ENCODE measurements around the gene ULK4.
"Not testable (repeated sequence)": the region's sequence is repeated elsewhere in the genome, so short reads cannot be mapped to it uniquely, and the experiment has no call there.

Gene ULK4

DNA sequence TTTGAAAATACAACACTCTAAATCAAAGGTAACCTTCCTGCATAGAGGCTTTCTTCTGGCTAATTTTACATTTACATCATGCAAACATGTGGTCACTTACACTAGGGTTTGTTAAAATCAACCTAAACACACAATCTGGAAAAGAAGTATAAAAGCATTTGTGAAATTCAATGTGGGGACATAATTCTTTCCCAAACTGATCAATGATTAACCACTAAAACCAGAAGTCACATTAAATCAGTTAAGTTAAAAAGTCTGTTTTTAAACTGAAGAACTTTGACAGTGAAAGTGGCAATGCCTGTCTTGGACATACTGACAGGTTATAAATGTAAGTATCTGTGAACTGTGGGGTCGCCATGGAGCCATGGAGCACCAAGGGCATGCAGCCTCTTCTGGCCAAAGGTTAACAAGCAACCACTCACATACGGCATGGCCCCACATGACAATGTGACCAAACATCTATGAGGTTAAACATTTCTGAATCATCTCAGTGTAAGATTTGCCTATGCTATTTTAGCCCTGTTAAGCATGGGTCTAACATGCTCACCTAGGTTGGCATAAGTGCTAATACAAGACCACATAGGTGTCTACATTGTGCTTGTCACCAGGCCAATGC, 484.4 kb downstream of the ULK4 start:
- DNase-seq: no peak

DNA sequence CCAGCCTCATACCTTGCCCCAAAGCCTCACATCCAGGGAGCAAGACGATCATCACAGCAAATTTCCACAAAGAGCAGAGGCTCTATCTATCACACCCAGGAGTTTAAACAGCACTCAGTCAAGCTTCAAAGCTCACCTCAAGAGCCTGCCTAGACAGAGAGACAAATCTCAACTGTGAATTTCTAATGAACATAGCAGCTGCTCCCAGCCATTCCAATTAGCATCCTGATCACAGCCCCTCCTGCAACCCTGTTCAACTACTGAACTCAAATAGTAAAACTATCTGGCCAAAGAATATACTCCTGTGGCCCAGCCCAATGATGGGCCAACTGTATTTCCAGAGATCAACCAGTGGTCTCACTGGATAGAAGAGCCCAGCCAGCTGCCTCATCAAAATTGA, 492.8 kb downstream of the ULK4 start:
- no peak for DNase-seq

DNA sequence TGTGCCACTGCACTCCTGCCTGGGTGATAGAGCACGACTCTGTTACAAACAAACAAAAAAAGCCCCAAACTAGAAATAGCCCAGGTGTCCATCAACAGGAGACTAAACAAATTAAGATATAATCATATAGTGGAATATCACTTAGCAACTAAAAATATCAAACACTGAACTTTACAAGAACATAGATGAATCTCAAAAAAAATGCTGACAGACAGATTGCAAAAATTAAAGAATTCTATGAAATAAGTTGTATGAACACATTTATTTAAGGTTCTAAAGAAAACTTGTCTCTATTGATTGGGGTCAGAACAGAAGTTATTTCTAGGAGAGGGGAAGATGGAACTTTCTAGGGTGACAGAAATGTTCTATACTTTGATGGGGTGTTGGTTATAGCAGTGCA, 494.4 kb downstream of the ULK4 start:
- no peak for DNase-seq

DNA sequence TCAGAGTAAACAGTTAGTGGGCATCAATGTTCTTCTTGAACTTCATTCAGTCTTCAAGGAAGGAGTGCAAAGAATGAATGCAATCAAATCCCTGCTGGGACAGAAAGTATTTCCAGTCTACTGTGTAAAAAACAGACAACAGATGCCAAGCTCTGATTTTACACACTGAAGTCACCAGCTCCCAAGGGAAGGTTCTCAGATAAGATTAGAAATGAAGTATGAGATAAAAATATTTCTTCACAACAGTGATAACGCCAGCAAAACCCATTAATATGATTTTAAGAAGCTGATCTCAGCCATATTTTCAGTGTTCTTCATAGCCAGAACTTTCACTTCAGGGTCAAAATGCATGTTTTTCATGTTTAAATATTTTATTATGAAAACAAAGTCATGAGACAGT, 497.0 kb downstream of the ULK4 start:
- no peak for DNase-seq

DNA sequence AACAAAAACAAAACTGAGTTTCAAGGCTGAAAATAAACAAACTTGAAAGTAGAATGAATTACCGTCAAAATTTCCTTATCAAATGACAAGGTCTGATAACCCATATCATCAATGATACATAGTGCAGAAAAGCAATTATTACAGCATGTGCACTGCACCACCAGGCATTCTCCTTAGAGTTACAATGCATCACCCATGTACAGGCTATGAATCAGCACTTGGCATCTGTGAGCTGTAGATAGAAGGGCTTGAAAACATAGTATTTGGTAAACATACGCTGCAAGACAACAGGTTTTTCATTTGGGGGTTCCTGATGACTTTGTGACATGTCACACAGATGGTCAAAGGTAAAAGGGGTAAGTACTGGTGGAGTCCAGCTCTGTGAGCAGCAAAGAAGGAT, 497.5 kb downstream of the ULK4 start:
- DNase-seq: no peak

DNA sequence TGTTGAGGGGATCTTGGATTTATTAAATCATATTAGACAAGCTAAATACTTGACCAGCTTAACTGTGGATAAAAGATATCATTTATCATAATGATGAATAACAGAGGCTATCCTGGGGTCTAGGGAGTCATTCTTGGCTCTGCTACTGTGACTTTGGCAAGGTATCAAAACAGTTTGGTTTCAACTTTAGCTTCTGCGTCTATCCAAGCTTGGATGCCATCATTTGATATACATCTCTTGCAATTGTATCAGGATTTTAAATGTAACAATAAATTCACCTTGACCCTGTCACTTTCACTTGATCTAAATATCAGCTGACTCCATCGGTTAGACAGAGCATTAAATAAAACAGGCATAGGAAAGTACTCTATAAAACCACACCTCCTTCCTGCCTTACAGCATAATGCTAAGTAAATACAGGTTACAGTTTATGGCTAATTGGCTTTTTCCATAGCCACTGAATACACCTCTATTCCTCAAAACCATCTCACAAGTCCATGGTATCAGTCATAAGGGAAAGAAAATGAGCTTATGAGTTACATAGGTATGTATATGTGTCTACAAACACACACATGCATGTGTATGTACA, 499.7 kb downstream of the ULK4 start:
- DNase-seq: no peak

DNA sequence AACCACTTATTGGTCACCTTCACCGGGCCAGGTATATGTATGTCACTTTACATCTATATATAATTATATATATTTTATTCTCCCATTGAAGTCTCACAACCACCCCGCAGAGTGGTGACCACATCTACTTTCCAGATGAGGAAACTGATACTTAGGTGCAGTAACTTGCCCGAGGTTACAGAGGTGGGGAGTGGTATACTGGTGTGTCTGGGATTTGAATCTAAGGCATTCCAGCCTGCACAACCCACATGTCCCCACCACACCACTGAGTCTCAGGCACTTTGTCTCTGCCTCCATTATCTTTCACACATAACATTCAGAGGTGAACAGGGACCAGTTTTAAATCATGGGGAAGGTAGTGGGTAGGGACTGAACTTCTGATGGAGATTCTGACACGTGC, 501.2 kb downstream of the ULK4 start:
- no peak for DNase-seq

DNA sequence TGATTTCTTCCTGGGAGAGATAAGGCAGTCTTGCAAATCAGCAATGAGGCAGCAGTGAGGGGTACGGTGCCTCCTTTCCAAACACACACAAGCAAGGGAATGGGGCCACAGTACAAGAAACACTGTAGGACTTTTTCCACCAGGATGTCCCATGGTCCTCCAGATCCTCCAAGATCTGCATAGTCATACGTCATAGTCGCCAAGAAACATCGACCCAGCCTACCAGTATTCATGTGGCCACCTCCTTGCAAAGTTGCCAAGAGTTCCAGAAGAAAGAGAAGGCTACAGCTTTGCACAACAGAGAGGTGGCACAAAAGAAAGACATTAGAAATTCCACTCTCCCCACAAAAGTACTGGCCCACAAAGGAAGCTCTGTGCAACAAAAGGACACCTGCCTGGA, 504.7 kb downstream of the ULK4 start:
- DNase-seq: no peak

DNA sequence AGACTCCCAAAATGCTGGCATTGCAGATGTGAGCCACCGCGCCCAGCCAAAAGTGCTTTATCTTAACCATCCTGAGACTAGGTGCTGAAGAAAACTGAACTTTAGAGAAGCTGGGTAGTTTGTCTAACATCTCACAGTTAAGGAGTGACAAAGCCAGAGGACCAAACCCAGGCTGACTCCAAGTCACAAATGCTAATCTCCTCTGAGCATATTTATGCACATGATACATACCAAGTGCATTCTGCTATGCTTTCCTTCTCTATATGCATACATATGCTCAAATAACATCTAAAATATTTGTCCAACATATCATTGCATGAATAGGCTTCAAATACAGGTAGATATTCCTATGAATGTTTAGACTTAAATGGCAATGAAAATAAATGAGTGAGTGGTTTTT, 505.7 kb downstream of the ULK4 start:
- no peak for DNase-seq

DNA sequence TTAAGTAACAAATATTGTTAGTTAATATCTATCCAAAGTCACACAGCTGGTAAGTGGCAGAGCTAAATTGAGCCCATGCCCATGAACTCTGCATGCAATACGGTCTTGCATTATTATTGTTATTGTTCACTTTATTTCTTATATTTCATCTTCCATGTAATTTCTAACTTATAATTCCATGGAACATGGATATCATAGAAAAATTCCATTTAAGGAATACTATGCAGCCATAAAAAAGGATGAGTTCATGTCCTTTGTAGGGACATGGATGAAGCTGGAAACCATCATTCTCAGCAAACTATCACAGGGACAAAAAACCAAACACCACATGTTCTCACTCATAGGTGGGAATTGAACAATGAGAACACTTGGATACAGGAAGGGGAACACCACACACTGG, 508.3 kb downstream of the ULK4 start:
- not testable (repeated sequence) for DNase-seq

DNA sequence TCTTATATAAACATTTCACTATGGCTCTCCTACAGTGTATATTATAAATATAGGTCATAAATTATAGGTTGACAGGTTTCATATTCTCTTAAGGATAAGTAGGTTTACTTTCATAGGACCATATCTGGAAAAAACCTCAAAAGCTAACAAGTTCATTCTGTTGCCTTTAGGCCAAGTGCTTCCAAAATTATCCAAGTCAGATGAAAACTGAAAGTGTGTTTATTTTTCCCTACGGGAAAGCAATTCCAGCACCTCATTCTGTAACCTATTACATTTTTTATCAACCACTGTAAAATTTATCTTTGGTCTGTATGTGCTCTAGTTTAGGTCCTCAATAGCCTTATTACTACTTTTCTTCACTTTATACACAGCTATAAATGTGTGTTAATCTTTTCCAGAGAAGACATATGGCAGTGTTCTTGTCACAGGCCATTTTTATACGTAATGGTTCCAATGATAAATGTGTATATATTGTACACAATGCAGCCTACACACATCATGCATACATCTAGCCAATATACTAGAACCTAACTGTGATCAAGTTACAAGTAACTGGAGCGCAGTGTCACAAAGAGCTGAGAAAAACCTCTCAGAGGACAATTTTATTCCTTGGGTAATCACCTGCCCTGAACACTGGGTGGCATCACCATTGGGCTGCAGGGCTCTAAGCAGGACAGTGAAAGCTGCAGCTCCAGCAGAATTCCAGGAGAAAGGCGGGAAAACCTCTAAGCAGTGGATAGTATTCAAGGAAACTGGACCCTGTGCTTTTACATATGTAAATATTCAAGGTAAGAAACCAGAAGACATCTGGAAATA, 511.3 kb downstream of the ULK4 start:
- DNase-seq: no peak

DNA sequence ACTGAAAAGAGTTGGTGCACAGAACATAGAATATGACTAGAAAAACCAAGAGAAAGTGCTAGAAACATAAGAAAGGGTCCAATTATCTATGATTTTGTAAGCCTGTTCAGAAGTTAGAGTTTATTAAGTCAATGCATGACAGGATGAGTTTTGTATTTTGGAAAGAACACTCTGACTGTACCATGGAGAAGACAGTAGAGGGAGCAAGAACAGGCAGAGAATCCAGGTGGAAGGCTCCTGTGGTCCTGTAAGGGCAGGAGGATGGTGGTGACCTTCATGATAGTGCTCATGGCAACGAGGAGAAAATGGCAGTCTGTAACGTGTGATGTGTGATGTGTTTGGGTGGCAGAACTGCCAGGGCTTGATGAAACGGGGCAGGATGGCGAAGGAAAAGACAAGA, 513.5 kb downstream of the ULK4 start:
- no peak for DNase-seq

DNA sequence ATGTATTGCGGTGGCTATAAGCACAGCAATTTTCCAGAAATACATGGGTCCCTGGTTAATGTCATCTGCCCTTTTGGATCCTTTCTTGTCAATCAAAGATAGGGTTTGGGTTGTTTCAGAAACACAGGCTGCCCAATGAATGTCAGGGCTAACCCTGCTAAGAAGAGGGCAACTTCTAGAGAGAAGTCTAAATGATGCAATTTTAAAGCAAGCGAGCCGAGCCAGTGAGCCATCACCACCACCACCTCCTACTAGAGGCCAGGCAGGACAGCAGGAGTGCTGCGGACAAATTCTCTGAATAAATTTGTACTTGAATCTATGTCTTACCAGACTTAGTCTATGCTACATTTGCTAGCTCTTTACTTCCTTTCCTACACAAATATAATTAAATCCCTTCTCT, 514.2 kb downstream of the ULK4 start:
- no peak for DNase-seq

DNA sequence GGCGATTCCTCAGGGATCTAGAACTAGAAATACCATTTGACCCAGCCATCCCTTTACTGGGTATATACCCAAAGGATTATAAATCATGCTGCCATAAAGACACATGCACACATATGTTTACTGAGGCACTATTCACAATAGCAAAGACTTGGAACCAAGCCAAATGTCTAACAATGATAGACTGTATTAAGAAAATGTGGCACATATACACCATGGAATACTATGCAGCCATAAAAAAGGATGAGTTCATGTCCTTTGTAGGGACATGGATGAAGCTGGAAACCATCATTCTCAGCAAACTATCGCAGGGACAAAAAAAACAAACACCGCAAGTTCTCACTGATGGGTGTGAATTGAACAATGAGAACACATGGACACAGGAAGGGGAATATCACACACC, 515.6 kb downstream of the ULK4 start:
- not testable (repeated sequence) for DNase-seq

DNA sequence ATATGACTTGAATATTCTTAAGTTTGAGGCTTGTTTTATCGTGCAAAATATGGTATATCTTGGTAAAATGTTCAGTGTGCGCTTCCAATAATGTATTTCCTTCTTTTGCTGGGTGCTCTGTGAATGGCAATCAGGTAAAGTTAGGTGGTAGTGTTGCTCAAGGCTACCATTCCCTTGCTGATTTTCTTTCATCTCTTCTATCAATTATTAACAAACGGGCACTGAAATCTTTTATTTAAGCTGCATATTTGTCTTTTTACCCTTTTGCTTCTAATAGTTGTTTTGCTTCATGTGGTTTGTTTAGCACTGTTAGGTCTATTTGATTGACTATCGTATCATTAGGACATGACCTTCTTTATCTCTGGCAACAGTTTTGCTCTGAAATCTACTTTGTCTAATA, 520.3 kb downstream of the ULK4 start:
- no peak for DNase-seq

DNA sequence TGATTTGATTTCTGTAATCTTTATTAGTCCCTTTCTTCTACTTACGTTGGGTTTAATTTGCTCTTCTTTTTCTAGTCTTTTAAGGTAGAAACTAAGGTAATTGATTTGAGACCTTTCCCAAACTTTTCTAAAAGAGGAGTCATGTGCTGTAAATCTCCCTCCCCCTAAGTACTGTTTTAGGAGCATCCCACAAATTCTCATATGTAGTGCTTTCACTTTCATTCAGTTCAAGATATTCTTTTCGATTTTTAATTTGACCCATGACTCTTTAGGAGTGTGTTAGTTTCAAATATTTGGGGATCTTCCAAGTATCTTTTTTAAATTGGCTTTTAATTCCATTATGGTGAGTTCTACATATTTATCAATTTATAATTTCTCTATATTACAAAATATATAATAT, 520.8 kb downstream of the ULK4 start:
- DNase-seq: no peak

DNA sequence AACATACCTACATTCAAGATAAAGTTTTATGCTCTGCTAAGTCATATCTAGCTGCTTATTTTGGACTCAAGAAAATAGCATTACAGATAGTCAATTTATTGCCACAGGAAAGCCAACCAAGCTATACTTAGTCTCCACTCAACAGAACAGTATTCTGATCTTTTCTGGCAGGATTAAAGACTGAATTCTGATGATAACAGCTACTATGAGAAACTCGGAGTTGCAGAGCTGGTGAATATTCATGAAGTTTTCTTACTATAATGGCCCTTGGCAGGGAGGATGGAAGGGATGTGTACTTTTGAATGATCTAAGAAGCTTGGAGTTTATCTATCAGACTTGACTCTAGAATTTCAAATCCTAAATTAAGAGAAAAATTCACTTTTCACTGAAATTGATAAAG, 524.9 kb downstream of the ULK4 start:
- no peak for DNase-seq

DNA sequence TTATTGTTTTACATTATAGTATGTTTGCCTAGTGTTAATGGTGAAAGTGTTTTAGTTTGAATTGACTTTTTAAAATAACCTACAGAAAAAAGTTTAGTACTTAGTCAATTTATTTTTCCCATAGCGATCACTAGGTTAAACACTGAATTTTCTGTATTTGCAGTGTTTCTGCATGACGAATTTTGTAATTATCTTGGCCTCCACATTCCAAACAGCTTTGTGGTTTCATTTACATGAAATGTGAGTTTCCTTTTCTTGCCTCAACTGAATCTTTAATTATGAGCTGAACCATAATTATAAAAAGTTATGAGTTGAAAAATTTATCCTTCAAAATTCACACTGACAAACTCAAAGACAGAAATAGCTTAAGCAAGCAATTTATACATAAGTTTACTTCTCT, 527.1 kb downstream of the ULK4 start:
- no peak for DNase-seq

DNA sequence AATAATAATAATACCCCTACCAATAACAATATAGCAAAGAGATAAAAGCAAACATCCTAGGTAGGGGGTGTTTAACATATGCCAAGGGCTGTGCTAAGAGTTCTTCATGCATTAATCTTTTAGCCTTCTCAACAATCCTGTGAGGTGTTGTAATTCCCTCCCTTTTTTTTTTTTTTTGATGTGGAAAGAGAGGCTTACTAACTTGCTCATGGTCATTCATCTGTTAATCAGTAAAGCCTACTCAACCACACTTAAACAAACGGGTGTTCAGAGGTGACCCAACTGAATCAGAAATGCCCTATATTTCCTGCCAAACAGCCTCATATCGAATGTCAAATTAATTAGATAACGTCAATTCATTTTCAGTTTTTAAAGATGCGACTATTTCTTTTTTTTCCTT, 530.5 kb downstream of the ULK4 start:
- DNase-seq: no peak

DNA sequence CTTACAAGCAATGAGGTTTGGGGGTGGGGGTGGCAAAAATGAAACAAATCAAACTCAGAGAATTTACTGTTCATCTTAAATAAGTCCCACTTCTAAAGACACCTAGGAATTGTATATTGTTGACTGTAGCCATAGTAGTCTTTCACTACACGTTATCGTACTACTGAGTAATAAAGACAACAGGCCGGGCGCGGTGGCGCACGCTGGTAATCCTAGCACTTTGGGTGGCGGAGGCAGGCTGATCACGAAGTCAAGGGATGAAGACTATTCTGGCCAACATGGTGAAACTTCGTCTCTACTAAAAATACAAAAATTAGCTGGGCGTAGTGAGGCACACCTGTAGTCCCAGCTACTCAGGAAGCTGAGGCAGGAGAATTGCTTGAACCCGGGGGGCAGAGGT, 531.0 kb downstream of the ULK4 start:
- no peak for DNase-seq

DNA sequence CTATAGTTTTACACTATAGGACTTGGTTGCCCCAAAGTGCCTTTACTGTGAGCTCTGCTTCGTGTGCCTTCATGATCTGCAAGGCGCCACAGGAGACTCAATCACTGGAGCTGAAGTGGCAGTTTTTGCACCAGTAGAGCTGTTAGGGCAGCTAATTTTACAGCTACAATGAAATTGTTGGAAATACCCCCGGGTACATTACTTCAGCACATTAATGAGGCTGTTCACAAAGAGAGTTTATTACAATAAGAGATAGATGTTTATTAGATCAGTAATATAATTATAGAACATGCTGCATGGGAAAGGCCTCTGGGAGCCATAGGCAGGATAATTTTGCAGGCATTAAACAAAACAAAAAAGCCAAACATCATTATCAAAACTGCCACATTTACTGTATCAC, 531.5 kb downstream of the ULK4 start:
- DNase-seq: no peak

DNA sequence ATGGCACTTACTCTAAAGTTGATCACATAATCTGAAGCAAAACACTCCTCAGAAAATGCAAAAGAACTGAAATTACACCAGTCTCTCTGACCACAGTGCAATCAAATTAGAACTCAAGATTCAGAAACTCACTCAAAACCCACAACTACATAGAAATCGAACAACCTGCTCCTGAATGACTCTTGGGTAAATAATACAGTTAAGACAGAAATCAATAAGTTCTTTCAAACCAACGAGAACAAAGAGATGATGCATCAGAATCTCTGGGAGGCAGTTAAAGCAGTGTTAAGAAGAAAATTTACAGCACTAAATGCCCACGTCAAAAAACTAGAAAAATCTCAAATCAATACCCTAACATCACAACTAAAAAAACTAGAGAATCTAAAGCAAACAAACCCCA, 535.4 kb downstream of the ULK4 start:
- DNase-seq: no peak

DNA sequence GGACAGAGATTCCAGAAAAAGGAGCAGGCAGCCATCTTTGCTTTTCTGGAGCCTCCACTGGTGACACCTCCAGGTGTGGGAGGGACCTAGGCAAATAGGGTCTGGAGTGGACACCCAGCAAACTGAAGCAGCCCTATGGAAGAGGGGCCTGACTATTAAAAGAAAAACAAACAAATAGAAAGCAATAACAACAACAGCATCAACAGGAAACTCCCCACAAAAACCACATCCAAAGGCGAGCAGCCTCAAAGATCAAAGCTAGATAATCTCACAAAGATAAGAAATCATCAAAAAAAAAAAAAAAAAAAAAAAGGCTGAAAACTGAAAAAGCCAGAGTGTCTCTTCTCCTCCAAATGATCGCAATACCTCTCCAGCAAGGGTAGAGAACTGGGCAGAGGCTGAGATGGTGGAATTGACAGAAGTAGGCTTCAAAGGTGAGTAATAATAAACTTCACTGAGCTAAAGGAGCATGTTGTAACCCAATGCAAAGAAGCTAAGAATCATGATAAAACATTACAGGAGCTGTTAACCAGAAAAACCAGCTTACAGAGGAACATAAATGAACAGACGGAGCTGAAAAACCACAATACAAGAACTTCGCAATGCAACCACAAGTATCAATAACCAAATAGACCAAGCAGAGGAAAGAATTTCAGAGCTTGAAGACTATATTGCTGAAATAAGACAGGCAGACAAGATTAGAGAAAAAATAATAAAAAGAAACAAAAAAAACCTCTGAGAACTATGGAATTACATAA, 537.2 kb downstream of the ULK4 start:
- DNase-seq: no peak

DNA sequence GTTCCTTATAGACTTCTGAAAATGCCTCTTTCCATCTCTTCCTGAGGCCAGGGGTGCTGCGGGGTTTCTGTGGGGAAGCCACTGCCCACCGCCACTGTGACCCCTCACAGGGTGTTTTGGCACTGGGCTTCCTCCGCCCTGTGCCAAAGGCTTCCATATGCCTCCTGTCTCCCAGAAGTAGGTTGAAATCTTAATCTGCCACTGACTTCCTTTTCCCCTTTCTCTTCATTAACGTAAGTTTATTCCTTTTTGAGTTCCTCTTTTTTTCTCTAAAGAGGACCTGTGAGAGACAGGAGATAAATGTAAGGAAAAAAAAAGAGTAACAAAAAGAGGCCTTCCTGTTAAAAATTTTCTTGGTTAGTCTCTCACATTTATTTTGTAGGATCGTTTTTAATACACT, 542.1 kb downstream of the ULK4 start:
- no peak for DNase-seq

Measured in 8988T (cell line).